ENCODE data around the gene RDH13. TPM values are rescaled to one million over a fixed set of nuclear protein-coding genes. Genes with fewer than 3 reads are reported as not detected.

RDH13 gene
- total RNA-seq, 4 donors from 2014 or later, result 2.6 to 14.3 (median 6.0) TPM

DNA sequence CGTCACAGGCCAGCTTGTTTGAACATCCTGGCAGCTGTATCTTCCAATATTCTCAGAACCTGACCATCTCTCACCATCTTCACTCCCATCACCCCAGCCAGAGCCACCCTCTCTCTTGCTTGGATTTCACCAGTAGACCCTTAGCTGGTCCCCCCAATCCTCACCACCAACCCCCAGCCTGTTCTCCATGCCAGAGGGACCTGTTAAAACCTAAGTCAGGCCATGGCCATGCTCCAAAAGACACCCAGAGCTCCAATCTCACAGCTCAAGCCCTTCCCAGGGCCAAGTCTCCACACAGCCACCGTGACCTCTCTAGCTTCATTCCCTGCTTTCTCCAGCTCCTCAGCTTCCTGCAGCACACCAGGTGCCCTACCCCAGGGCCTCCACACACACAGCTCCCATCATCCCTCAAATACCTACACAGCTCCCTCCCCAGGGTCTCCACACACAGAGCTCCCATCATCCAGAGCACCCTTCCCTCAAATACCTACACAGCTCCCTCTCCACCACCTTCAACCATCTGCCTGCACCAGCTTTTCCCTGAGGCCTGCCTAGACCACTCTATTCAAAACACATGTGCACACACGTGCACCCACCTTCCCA lies 26.5 kb upstream of the RDH13 start:
- TF ChIP-seq, protein P1, sequence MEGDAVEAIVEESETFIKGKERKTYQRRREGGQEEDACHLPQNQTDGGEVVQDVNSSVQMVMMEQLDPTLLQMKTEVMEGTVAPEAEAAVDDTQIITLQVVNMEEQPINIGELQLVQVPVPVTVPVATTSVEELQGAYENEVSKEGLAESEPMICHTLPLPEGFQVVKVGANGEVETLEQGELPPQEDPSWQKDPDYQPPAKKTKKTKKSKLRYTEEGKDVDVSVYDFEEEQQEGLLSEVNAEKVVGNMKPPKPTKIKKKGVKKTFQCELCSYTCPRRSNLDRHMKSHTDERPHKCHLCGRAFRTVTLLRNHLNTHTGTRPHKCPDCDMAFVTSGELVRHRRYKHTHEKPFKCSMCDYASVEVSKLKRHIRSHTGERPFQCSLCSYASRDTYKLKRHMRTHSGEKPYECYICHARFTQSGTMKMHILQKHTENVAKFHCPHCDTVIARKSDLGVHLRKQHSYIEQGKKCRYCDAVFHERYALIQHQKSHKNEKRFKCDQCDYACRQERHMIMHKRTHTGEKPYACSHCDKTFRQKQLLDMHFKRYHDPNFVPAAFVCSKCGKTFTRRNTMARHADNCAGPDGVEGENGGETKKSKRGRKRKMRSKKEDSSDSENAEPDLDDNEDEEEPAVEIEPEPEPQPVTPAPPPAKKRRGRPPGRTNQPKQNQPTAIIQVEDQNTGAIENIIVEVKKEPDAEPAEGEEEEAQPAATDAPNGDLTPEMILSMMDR (IDR thresholded peaks at IDR 0.05; ENCODE audit: low read depth), result no peak

DNA sequence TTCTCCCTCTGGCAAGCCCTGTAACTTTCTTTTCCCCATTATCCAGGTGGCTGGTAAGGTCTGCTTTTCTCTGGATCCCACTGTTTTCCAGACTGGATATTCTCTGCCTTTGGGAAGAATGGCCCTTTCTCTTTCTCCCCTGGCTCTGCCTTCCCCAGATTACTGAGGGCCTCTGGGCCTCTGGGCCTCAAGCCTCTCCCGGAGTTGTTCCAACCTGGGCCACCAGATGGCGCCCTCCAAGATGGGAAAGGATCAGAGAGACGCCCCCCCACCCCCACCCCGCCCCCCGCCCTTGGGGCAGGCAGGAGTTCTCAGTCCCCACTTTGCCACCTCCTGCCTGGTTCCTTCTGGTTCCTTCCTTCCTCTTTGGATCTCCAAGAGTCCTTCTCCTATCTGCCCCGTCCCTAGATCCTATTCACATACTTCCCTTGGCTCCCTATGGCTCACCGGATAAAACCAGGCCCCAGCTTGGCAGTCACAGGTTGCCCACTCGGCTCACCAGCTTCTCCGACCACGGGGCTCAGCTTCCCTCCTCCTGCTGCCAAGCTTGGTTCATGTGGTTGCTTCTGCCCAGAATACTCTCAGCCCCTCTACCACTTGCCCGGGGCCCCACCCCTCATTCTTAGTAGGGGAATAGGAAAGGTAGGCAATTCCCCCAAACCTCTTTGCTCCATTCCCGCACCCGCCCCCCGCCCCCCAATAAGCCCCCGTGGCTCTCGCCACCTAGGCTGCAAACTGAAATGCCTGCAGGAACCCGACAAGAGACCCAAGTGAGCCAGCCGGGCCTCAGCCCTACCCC lies 25.8 kb upstream of the RDH13 start:
- TF ChIP-seq, protein P1 (IDR thresholded peaks at IDR 0.05; ENCODE audit: low read depth), result no peak

DNA sequence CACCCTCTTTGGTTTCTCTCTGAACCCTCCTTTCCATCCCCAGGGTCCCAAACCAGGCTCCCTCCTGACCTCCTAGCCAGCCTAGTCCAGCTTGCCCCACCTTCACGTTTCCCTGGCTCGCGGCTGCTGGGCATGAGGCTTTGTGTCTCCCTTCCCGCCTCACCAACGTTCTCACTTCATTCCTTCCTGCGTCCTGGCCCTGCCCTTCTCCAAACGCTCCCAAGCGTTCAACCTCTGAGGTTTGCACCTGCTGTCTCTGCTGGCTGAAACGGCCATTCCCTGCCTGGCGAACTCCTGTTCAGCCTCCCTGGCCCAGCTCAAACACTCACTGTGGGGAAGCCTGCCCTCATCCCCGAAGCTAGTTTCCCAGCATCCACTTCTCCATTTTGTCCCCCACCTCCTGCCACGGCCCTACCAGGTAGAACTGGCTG lies 25.1 kb upstream of the RDH13 start:
- TF ChIP-seq, protein P1 (IDR thresholded peaks at IDR 0.05; ENCODE audit: low read depth), result no peak

DNA sequence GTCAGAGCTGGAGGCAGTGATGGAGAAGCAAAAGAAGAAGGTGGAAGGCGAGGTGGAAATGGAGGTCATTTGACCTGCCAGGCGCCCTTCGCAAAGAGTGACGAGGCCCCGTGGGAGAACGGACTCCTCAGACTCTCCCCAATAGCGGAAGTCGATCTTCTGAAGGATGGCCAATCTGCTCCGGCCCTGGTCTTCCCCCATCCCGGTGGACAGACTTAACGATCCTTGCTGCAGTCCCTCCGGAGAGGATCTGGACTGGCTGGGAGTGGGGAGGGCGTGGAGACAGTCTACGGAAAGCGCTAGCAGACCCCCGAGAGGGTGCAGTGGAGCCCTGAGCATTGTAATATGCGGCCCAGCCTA lies 24.6 kb upstream of the RDH13 start:
- TF ChIP-seq, protein P1 (IDR thresholded peaks at IDR 0.05; ENCODE audit: low read depth), result no peak

DNA sequence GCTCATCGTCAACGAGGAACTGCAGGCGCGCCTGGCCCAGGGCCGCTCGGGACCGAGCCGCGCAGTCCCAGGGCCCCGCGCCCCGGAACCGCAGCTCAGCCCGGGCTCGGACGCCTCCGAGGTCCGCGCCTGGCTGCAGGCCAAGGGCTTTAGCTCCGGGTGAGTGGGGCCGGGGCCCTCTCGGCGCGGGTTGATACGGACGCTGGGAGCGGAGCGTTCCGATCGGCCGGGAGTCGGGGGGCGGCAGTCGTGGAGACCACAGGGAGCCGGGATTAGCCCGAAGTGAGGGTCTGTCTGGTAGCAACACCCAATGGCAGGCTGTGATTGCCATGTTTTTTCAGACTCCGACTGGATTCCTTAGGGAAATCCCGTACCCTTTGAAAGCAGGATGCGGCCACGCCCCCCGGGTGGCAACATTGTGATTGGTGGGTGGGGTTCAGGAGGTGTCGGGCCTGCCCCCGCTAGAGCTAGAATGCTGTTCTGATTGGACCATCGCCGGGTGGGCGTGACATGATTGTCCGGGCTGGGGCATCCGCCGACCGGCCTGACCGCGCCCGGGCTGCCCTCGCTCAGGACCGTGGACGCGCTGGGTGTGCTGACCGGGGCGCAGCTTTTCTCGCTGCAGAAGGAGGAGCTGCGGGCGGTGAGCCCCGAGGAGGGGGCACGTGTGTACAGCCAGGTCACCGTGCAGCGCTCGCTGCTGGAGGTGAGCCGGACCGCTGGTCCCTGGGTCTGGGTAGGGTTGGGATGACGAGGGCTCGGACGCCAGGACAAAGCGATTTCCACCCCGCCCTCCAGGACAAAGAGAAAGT lies 24.0 kb upstream of the RDH13 start:
- TF ChIP-seq, protein P1 (IDR thresholded peaks at IDR 0.05; ENCODE audit: low read depth), result no peak

DNA sequence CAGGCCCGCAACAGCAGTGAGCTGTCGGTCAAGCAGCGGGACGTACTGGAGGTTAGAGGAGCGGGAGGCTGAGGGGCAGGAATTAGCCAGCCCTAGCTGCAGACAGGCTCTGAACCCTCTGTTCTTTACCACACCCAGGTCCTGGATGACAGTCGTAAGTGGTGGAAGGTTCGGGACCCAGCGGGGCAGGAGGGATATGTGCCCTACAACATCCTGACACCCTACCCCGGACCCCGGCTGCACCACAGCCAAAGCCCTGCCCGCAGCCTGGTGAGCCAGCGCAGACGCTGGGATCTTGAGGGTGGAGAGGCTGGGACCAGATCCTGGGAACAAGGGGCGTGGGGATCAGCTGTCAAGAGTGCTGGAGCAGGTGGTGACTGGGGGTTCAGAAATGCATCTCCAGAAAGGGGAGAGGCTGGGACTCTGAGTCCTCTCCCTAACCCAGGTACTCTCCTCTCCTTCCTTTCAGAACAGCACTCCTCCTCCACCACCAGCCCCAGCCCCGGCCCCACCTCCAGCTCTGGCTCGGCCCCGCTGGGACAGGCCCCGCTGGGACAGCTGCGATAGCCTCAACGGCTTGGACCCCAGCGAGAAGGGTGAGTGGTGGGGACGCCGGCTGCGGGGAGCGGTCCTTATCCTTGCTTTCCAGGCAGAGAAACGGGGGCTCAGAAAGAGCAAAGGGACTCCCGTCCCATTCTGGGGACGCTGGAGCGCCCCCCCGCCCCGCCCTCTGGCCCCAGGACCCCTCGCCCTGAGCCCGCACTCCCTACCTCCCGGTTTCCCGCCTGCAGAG lies 23.2 kb upstream of the RDH13 start:
- TF ChIP-seq, protein P1 (IDR thresholded peaks at IDR 0.05; ENCODE audit: low read depth), result no peak

Measured in subcutaneous adipose tissue (tissue), 4 donors.